GM12891 (cell line): ENCODE measurements around the gene MAP3K1.

Source experiments
- POLR2A ChIP-seq: IDR thresholded peaks from 2 replicates; pipeline ENCODE4 v1.6.1; 2011; ENCODE audit warnings: low read depth, low read length, control low read depth
- POLR2AphosphoS5 ChIP-seq: IDR thresholded peaks from 2 replicates; pipeline ENCODE4 v1.6.1; 2011; ENCODE audit warnings: low read depth, low read length, control low read depth
- TAF1 ChIP-seq: IDR thresholded peaks from 2 replicates; pipeline ENCODE4 v1.6.1; 2011; ENCODE audit warnings: low read depth, low read length, control low read depth

DNA sequence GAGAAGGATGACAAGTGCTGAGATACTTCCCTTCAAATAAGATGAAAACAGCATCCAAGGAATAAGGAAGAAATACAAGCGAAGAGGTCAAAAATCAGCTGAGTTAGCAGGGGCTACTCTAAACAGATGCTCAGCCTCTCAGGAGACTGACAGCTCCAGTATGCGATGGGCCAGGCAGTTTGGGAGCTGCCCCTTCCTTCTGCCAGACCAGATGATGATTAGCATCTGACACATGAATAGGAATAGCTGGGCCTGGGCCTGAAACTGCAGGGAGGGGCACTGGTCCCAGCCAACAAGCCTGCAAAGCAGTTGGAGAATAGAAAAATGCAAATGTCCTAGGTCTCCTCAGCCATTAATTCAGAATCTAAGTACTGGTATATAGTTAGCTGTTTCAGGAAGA is 13.1 kb upstream of the MAP3K1 start:
- TF ChIP-seq POLR2AphosphoS5: no peak
- TF ChIP-seq POLR2A: no peak
- no peak for TF ChIP-seq TAF1
